GM21576 (cell line): ENCODE results near the gene SYNE1.

ENCODE experiments used
- ATAC-seq: cut with Tn5 transposase; IDR thresholded peaks from one replicate; pipeline ENCODE4 v1.9.1; 2021; ENCODE audit warnings: mild to moderate bottlenecking, moderate library complexity; ENCODE audit not compliant: unreplicated experiment

SYNE1 gene

GRCh38 chr6:152206072-152206818, 430.9 kb downstream of the SYNE1 start:
- no peak for ATAC-seq

GRCh38 chr6:152204591-152204990, 432.6 kb downstream of the SYNE1 start:
- ATAC-seq = no peak

GRCh38 chr6:152201120-152201519, 436.0 kb downstream of the SYNE1 start:
- ATAC-seq = no peak

DNA sequence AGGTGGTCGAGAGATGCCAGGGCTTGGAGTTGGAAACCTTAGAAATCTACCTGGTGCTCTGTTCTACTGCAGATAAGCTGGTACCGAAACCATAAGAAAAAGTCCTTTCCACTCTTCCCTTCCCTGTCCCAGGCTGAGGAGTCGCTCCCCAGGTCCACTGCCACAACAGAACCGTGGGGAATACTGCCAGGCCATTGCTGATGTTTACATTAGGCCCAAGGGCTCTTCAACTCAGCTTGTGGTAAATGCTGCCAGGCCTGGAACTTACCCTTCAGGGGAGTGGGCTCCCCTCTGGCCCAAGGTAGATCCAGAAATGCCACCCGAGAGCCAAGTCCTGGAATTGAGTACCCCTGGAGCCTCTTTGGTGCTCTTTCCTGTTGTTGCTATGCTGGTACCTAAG, 441.3 kb downstream of the SYNE1 start:
- ATAC-seq = no peak

- no peak for ATAC-seq
These were observed 447.4 kb downstream of the SYNE1 start for GRCh38 chr6:152189736-152190135.

- no peak for ATAC-seq
These were observed 449.2 kb downstream of the SYNE1 start for GRCh38 chr6:152188011-152188410.

GRCh38 chr6:152186840-152187239, 450.3 kb downstream of the SYNE1 start:
- ATAC-seq = no peak

DNA sequence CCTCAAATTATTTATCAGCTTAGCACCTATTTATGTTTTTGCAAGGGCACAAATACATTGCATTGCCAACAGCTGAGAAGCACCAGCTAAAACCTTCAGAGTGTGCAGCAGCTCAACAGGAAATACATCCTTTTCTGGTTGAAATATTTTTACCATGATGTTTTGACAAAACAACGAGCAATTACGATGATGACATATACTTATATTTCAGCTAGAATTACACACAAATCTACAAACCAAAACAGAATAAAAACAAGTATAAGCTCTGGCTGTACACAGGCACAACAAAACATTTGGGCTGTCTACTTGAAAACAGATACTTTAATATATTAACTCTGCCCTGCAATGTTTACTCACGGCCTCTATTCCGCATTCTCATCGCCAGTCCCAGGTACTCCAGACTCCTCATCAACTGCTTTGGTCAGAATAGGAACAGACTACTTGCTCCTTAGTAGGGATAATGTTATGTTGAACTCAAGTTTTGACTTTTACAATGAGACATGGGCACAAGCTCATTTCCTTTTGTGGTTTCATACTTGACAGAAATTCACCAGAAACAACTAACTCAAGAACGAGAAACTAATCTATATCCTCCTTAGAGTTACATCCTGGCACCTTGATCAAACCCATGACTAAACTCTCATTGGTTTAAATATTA, 452.1 kb downstream of the SYNE1 start:
- peak; percentile 72 for ATAC-seq

DNA sequence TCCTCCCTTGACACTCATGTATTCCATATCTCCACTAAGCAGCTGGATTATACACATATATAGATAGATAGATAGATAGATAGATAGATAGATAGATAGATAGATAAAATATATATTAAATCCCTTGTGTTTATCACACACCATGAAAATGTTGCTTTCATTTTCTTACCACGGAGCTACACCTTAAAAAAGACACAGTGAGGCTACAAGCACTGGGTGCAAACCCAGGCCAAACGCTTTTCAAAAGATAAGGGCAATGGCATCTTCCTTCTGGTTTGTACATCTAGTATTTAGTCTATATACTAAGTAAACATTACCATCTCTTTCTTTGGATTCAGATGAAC, 452.6 kb downstream of the SYNE1 start:
- ATAC-seq = peak; percentile 42

- ATAC-seq = no peak
These were observed 456.6 kb downstream of the SYNE1 start for GRCh38 chr6:152180601-152181000.

DNA sequence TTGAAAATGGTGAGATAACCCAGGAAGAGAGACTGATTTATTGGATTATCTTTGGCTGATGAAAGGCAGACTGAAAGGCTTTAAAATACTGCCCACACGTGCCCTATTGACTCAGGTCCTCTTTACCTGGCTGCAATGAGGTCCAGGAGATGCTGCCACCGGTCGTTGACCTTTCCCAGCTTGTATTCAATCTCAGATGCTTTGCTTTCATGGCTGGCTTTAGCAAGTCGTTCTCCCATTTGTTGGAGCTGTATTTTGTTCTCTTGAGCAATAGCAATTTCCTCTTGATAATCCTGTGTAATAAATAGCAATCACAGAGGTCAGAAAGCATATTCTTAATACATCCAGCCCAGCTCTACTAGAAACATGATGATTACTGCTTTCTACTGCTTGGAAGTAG, 460.9 kb downstream of the SYNE1 start:
- no peak for ATAC-seq

GRCh38 chr6:152173957-152174356, 463.2 kb downstream of the SYNE1 start:
- no peak for ATAC-seq

DNA sequence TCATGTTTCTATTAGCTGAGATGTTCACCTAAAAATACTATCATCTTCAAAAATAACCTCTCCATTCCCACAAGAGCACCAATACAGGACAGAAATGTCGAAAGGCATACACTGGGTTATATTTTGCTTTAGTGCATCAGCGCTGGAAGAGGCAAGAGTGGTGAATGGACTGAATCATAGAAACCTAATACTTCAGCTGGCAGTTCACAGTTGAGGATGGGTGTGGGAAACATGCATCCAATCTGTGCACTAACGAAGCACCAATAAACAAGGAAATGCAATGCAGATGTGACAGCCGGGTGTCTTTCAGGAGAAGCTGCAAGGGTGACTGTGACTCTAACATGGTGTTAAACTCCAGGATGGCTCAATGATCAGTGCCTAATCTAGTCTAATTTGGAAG, 463.8 kb downstream of the SYNE1 start:
- ATAC-seq = no peak

- ATAC-seq = peak; percentile 95
These were observed 466.2 kb downstream of the SYNE1 start for GRCh38 chr6:152170702-152171667.

GRCh38 chr6:152170313-152170701, 466.9 kb downstream of the SYNE1 start:
- no peak for ATAC-seq

DNA sequence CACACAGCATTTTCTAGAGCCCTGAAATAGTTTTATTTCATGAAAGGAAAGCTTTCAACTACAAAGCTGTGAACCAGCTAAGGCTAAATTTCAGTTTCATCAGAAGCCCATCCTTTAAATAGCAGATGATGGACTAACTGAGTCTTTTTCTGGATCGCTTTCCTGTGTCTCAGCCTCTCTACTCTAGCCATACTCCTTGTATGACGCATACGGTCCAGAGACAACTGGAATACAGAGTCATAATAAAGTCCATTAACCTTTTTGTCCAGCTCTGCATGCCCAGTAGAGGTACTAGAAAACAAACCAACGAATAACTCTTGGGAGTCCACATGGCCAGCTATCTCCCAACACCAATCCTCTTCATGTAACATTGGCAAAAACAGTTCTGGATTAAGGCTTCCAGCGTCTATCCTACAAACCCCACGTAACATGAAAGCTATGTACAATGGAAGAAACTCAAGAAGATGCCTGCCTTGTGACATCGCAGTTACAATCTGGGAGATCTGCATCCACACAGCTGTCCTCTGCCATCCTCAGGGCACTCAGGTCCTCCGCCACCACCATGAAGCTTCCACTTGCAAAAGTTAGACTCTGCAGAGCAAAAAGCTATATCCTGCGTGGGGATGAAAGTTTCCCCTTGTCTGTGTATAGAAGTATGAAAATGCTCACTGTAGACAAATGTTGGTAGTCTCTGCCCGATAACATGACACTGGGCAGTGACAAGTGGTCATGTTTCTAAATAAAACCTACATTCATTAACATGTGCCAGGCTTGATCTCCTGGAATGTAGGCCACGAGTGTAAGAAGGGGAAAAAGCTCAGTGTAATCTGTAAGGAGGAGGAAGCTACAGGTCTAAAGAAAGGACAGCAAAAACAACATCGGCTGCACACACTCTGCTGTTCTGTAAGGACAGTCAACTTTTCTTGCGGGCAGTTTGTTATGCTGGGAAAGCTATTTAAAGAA, 469.2 kb downstream of the SYNE1 start:
- no peak for ATAC-seq

DNA sequence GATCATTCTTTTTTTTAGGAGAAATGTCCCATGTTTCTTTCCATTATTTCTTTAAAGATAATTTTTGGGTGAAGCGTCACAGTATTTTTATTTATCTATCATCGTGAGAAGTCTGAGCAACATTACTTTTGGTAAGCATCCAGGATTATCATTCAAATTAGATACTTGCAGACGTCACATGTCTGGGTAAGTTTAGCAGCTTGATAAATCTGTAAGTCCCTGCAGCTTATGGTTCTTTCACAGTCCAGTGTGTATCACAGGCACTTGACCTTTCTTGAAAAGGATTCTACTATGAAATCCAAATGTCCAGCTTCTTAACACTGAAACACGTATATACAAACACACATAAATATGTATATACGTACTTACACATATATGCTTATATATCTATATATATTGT, 470.3 kb downstream of the SYNE1 start:
- no peak for ATAC-seq

- ATAC-seq = no peak
These were observed 470.7 kb downstream of the SYNE1 start for GRCh38 chr6:152166497-152166896.

GRCh38 chr6:152164957-152165356, 472.2 kb downstream of the SYNE1 start:
- no peak for ATAC-seq

DNA sequence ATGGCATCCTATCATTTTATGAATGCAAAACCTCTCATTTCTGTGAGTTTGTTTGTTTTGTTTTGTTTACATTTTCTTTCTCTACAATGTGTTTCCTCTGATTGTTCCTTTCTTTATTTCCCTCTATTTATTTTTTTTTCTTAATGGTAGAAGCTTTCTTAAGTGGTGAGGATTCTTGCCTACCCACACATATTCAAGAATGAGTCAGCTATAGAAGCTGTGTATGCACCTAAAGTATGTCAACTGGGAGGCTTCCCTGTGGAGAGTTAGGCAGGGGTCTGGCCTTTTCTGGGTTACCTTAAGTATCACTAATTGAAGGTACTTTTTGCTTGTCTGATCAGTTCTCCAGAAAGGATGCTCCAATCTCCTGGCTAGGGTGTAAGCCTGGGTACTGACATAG, 475.7 kb downstream of the SYNE1 start:
- ATAC-seq = peak; percentile 35
